Transverse colon (tissue), 4 donors: ENCODE data around the gene RASAL2. TPM values are rescaled to one million over a fixed set of nuclear protein-coding genes. Genes with fewer than 3 reads are reported as not detected.

Experiments used
- DNase-seq: peaks from one replicate; pipeline ENCODE4 v3.0.0-alpha.2; 2019
- H3K27ac ChIP-seq, 4 donors: fragments of 200-600 bp; sonication (generic); 2 replicates each; pipeline ENCODE4 v1.5.1; 2016 to 2018; ENCODE audit warnings: inconsistent platforms in 4 of 4
- H3K27me3 ChIP-seq: fragments of 200-600 bp; sonication (generic); 2 replicates; pipeline ENCODE4 v1.5.1; 2017; ENCODE audit warnings: inconsistent platforms
- H3K36me3 ChIP-seq, 4 donors: fragments of 200-600 bp; sonication (generic); 2 replicates each; pipeline ENCODE4 v1.5.1; 2017 to 2019; ENCODE audit warnings: inconsistent platforms in 4 of 4
- H3K4me1 ChIP-seq, 4 donors: fragments of 200-600 bp; sonication (generic); 2 replicates each; pipeline ENCODE4 v1.5.1; 2017 to 2020; ENCODE audit warnings: inconsistent platforms in 4 of 4
- H3K4me3 ChIP-seq, 4 donors: fragments of 200-600 bp; sonication (generic); 1 replicate in 1 of 4; 2 replicates in 3 of 4; pipeline versions ENCODE4 v1.5.1 to v1.6.1; 2017 to 2019; ENCODE audit warnings: inconsistent platforms in 4 of 4
- H3K9me3 ChIP-seq, 2 donors: fragments of 200-600 bp; sonication (generic); 2 replicates each; pipeline ENCODE4 v1.5.1; 2017 to 2019; ENCODE audit warnings: inconsistent platforms in 2 of 2
- EP300 ChIP-seq: sonication (generic); formaldehyde crosslinking; IDR thresholded peaks from one replicate; pipeline ENCODE4 v1.6.1; 2017; ENCODE audit warnings: antibody characterized with exemption, low read depth
- POLR2A ChIP-seq: fragments of 450-650 bp; IDR thresholded peaks from one replicate; pipeline ENCODE4 v1.6.1; 2016; ENCODE audit warnings: antibody characterized with exemption, mild to moderate bottlenecking, moderate library complexity
- POLR2AphosphoS5 ChIP-seq, 3 donors: sonication (generic); formaldehyde crosslinking; IDR thresholded peaks; one replicate each; pipeline ENCODE4 v1.6.1; 2016; ENCODE audit warnings: antibody characterized with exemption in 3 of 3
- WGBS, 2 donors: methylation state at CpG; one replicate each; pipeline ENCODE4 v1.1.5; 2018; ENCODE audit warnings: low coverage in 1 of 2; 5-methylcytosine and 5-hydroxymethylcytosine counted together
- in situ Hi-C, 4 donors: fragments of 200-750 bp; cut with MboI; loops; one replicate each; pipeline versions ENCODE4 v1.15.0 to v1.15.1; 2017; ENCODE audit warnings: low sequenced_read_pairs in 3 of 4, low pct_ligation_motif_present in 1 of 4, low pct_unique_long_range_greater_than_20kb in 1 of 4
- intact Hi-C: fragments of 100-400 bp; cut with DNase I; formaldehyde crosslinking; loops from one replicate; pipeline ENCODE4 v1.15.1; 2023; ENCODE audit warnings: low total_unique reads
- total RNA-seq, 4 donors: library from RNA; depleted of rRNA; stranded (reverse); fragments of >200 nt; gene quantifications; one replicate each; pipeline ENCODE4 v1.1.0, GENCODE V29; 2016
- TF ChIP-seq, protein P1 (sequence below), 5 experiments: fragments of 200-600 bp in 3 of 5; fragments of 450-650 bp in 2 of 5; sonication (generic) in 3 of 5; IDR thresholded peaks; 1 replicate in 2 of 5; 2 replicates in 3 of 5; pipeline ENCODE4 v1.5.1; 2016 to 2017; ENCODE audit warnings: antibody characterized with exemption in 5 of 5, inconsistent platforms in 3 of 5, mild to moderate bottlenecking in 2 of 5, moderate library complexity in 1 of 5

Gene RASAL2
- total RNA-seq, 4 donors from 2014 or later: 13.1 to 26.1 (median 19.8) TPM

DNA sequence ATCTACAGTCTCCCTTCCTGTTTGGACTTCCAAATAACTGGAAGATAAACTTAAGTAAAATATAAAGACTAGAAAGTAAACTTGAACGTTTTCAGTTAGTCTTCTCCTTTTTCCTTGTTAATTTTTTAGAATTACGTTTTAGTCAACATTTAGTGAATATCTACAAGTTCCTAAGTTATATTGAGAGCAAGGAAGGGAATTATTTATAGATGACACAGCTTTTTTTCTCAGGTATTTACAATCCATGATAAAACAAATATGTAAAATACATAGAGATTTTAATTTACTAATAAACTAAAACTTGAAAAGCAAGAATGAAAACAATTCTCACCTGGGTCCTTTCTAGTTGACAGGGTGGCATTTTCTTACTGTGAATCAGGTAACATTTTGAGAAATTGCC is 313.3 kb downstream of the RASAL2 start:
- WGBS, 2 donors: 57 to 63% methylated on average over 2 of the region's 2 CpGs
- Histone ChIP-seq H3K9me3 (no peaks in the 10 kb centered on the region), H3K27me3 (no peaks in the 10 kb centered on the region), H3K36me3 (no peaks in the 10 kb centered on the region), H3K4me3 (no peak overlapping the region), H3K4me1 (no peaks in the 10 kb centered on the region), H3K27ac (no peak overlapping the region)
- in situ Hi-C loops (no loop called here), intact Hi-C loops (no loop called here)
- no peak for DNase-seq
- TF ChIP-seq POLR2A (no peak), POLR2AphosphoS5 (IDR thresholded peaks at IDR 0.05) (no peak), EP300 (no peak)
- TF ChIP-seq, protein P1, sequence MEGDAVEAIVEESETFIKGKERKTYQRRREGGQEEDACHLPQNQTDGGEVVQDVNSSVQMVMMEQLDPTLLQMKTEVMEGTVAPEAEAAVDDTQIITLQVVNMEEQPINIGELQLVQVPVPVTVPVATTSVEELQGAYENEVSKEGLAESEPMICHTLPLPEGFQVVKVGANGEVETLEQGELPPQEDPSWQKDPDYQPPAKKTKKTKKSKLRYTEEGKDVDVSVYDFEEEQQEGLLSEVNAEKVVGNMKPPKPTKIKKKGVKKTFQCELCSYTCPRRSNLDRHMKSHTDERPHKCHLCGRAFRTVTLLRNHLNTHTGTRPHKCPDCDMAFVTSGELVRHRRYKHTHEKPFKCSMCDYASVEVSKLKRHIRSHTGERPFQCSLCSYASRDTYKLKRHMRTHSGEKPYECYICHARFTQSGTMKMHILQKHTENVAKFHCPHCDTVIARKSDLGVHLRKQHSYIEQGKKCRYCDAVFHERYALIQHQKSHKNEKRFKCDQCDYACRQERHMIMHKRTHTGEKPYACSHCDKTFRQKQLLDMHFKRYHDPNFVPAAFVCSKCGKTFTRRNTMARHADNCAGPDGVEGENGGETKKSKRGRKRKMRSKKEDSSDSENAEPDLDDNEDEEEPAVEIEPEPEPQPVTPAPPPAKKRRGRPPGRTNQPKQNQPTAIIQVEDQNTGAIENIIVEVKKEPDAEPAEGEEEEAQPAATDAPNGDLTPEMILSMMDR (IDR thresholded peaks at IDR 0.05): no peak

DNA sequence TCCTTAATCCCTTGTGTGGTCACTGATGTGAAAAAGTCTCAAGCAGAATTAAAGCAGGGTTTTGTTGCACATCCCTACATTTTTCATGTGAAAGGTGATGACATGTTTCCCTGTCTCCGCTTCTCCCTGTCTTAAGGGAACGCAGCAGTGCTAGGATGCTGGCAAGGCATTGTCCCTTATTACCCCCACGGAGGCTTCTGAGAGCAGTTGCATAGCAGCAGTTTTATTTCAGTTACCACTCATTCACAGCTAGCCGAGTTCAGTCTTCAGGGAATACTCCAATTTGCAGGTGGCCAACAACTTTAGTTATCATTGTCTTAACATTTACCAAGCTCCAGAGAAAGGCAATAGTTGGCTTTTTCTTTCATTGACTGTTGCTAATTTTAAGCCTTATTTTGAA is 313.8 kb downstream of the RASAL2 start:
- Histone ChIP-seq H3K27ac (no peak overlapping the region), H3K4me3 (no peak overlapping the region), H3K27me3 (no peaks in the 10 kb centered on the region), H3K4me1 (no peaks in the 10 kb centered on the region), H3K36me3 (no peaks in the 10 kb centered on the region), H3K9me3 (no peaks in the 10 kb centered on the region)
- no peak for TF ChIP-seq EP300
- TF ChIP-seq POLR2A: no peak
- no peak for TF ChIP-seq POLR2AphosphoS5 (IDR thresholded peaks at IDR 0.05)
- intact Hi-C loops: no loop called here
- WGBS, 2 donors: 29 to 71% methylated on average over 2 to 4 of the region's 4 CpGs
- no peak for DNase-seq
- in situ Hi-C loops: no loop called here

DNA sequence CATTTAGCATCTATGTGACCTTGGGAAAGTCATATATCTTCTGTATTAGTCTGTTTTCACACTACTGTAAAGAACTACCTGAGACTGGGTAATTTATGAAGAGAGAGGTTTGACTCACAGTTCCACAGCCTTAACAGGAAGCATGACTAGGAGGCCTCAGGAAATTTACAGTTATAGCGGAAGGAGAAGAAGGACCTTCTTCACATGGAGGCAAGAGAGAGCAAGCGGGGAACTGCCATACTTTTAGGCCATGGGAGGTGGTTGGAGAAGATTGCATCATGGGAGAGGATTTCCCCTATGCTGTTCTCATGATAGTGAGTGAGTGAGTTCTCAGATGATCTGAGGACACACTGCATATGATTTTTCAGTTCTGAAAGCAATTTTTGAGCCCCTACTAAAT is 315.0 kb downstream of the RASAL2 start:
- no peak for DNase-seq
- Histone ChIP-seq H3K4me3 (no peak overlapping the region), H3K36me3 (no peaks in the 10 kb centered on the region), H3K27ac (no peak overlapping the region), H3K4me1 (no peaks in the 10 kb centered on the region), H3K9me3 (no peaks in the 10 kb centered on the region), H3K27me3 (no peaks in the 10 kb centered on the region)
- intact Hi-C loops: no loop called here
- TF ChIP-seq POLR2A (no peak), EP300 (no peak), POLR2AphosphoS5 (IDR thresholded peaks at IDR 0.05) (no peak)
- TF ChIP-seq, protein P1 (IDR thresholded peaks at IDR 0.05): no peak
- in situ Hi-C loops: no loop called here
- 88 to 95% methylated on average over 2 of the region's 2 CpGs for WGBS, 2 donors

DNA sequence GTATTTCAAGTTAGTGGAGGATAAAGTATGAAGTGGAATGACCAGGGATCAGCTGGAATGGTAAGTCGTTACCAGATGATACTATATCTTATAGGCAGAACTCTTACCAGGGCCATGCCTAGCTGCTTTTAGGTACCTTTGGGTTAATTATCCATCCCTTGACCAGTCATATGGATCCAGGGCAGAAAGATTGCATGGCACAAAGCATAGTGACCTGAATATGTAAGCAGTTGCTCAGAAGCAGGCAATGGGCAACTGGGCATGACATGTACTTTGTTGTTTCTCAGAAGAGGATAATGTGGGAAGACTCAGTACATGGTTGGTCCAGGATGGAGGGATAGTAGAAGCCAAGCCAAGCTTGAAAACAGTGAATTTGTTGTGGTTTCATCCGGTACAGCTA is 315.6 kb downstream of the RASAL2 start:
- Histone ChIP-seq H3K27me3 (no peaks in the 10 kb centered on the region), H3K9me3 (no peaks in the 10 kb centered on the region), H3K4me3 (no peak overlapping the region), H3K27ac (no peak overlapping the region), H3K36me3 (no peaks in the 10 kb centered on the region), H3K4me1 (no peaks in the 10 kb centered on the region)
- in situ Hi-C loops (no loop called here), intact Hi-C loops (no loop called here)
- TF ChIP-seq POLR2AphosphoS5 (IDR thresholded peaks at IDR 0.05) (no peak), POLR2A (no peak), EP300 (no peak)
- TF ChIP-seq, protein P1 (IDR thresholded peaks at IDR 0.05): no peak
- WGBS, 2 donors: 93 to 98% methylated on average over 2 of the region's 2 CpGs
- no peak for DNase-seq

DNA sequence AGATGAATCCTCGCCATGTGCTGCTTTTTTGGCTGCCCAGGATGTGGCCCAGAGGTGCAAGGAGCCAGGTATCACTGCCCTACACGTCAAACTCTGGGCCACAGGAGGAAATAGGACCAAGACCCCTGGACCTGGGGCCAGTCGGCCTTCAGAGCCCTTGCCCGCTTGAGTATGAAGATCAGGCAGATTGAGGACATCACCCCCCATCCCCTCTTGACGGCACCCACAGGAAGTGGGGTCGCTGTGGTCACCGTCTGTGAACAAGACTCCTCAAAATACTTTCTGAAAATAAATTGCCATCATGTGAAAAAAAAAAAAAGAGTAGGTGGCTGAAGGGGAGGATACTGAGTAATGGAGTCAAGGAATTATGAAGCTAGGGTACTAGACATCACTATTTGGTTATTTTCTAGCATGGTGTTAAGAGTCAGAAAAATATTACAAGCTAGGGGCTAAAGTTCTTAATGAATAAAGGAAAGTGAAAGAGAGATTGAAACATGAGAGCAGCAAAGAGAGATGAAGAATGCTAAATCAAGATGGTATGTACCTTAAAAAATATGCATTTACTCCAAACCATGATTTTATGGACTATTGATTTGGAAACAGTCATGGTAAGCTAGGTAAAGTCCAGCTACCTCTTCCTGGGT is 318.0 kb downstream of the RASAL2 start:
- intact Hi-C loops (loop anchor here (5.0 kb wide), 1 partner anchor 1270 kb away; no protein-coding TSS in a partner anchor), in situ Hi-C loops (no loop called here)
- H3K36me3 ChIP-seq: no peaks in the 10 kb centered on the region
- no peaks in the 10 kb centered on the region for H3K27me3 ChIP-seq
- no peaks in the 10 kb centered on the region for H3K4me1 ChIP-seq
- no peak overlapping the region for H3K4me3 ChIP-seq
- no peak for DNase-seq
- no peaks in the 10 kb centered on the region for H3K9me3 ChIP-seq
- TF ChIP-seq, protein P1 (IDR thresholded peaks at IDR 0.05): no peak
- TF ChIP-seq POLR2AphosphoS5 (IDR thresholded peaks at IDR 0.05): no peak
- no peak for TF ChIP-seq EP300
- no peak for TF ChIP-seq POLR2A
- H3K27ac ChIP-seq: no peak overlapping the region
- WGBS, 2 donors: 20 to 78% methylated on average over 1 to 7 of the region's 7 CpGs
